Skeletal muscle tissue (tissue), 4 donors: ENCODE results near the gene CLIC3. TPM values are rescaled to one million over a fixed set of nuclear protein-coding genes. Genes with fewer than 3 reads are reported as not detected.
A peak's percentile ranks its signal among the peaks of the same experiment; 100 is the strongest.

Experiments
- H3K27ac ChIP-seq: one replicate; pipeline ENCODE4 v1.7.0; 2013; ENCODE audit warnings: mild to moderate bottlenecking, low read depth, low read length, inconsistent platforms
- H3K27me3 ChIP-seq, 3 donors: one replicate each; pipeline ENCODE4 v1.7.0; 2013; ENCODE audit warnings: low read length in 3 of 3; ENCODE audit not compliant: control insufficient read depth in 3 of 3, insufficient read depth in 3 of 3
- H3K36me3 ChIP-seq, 3 donors: one replicate each; pipeline ENCODE4 v1.7.0; 2013; ENCODE audit warnings: low read length in 3 of 3; ENCODE audit not compliant: control insufficient read depth in 3 of 3, insufficient read depth in 3 of 3
- H3K4me1 ChIP-seq, 3 donors: one replicate each; pipeline ENCODE4 v1.7.0; 2013; ENCODE audit warnings: low read length in 3 of 3, mild to moderate bottlenecking in 3 of 3; ENCODE audit not compliant: control insufficient read depth in 3 of 3, insufficient read depth in 3 of 3
- H3K4me3 ChIP-seq, 3 donors: one replicate each; pipeline ENCODE4 v1.7.0; 2013; ENCODE audit warnings: low read length in 3 of 3
- H3K9ac ChIP-seq, 3 donors: one replicate each; pipeline ENCODE4 v1.7.0; 2013; ENCODE audit warnings: low read length in 3 of 3, mild to moderate bottlenecking in 3 of 3, moderate library complexity in 2 of 3, low read depth in 1 of 3
- H3K9me3 ChIP-seq, 3 donors: one replicate each; pipeline ENCODE4 v1.7.0; 2013; ENCODE audit warnings: low read length in 3 of 3; ENCODE audit not compliant: control insufficient read depth in 3 of 3
- total RNA-seq: library from RNA; depleted of rRNA; stranded (reverse); fragments of >200 nt; gene quantifications from one replicate; pipeline ENCODE4 v1.2.3, GENCODE V29; 2014
- donor health status: Osteomylitis.

CLIC3 gene
- total RNA-seq, 1 donor from 2014 or later = not detected

- Histone ChIP-seq H3K27me3 (peaks cover 21 to 33% (median 30%) of the 10 kb centered on the region in 3 donors), H3K36me3 (no peaks in the 10 kb centered on the region), H3K4me1 (peaks cover 1 to 18% (median 12%) of the 10 kb centered on the region in 3 donors), H3K9me3 (no peaks in the 10 kb centered on the region), H3K27ac (no peak within 1 kb of the TSS), H3K4me3 (no peak within 1 kb of the TSS), H3K9ac (no peak within 1 kb of the TSS)
Measured at GRCh38 chr9:136982232-136983051, 13.9 kb downstream of the CLIC3 start, which contains the start of gene LCNL1. LCNL1 (plus strand) TSS chr9:136982993; CDS start chr9:136983587, 594 bp downstream.

GRCh38 chr9:136981588-136982231 is 14.7 kb downstream of the CLIC3 start:
- H3K4me3 ChIP-seq = no peak overlapping the region
- no peak overlapping the region for H3K27ac ChIP-seq
- H3K27me3 ChIP-seq = peaks cover 28 to 33% (median 30%) of the 10 kb centered on the region in 3 donors
- no peaks in the 10 kb centered on the region for H3K9me3 ChIP-seq
- peaks cover 2 to 21% (median 19%) of the 10 kb centered on the region in 3 donors for H3K4me1 ChIP-seq
- H3K9ac ChIP-seq = no peak overlapping the region
- no peaks in the 10 kb centered on the region for H3K36me3 ChIP-seq

GRCh38 chr9:136980669-136981478 is 15.5 kb downstream of the CLIC3 start:
- Histone ChIP-seq H3K36me3 (no peaks in the 10 kb centered on the region), H3K9me3 (no peaks in the 10 kb centered on the region), H3K4me3 (no peak overlapping the region), H3K4me1 (peaks cover 2 to 26% (median 24%) of the 10 kb centered on the region in 3 donors), H3K27me3 (peaks cover 24 to 28% (median 28%) of the 10 kb centered on the region in 3 donors), H3K9ac (no peak overlapping the region), H3K27ac (no peak overlapping the region)

- H3K9me3 ChIP-seq = no peaks in the 10 kb centered on the region
- H3K27me3 ChIP-seq = peaks cover 21 to 24% (median 22%) of the 10 kb centered on the region in 3 donors
- H3K9ac ChIP-seq = no peak overlapping the region
- H3K4me3 ChIP-seq = no peak overlapping the region
- H3K4me1 ChIP-seq = peaks cover 2 to 33% (median 31%) of the 10 kb centered on the region in 3 donors
- H3K27ac ChIP-seq = no peak overlapping the region
- no peaks in the 10 kb centered on the region for H3K36me3 ChIP-seq
Measured at GRCh38 chr9:136979769-136980587, 16.4 kb downstream of the CLIC3 start.

GRCh38 chr9:136978865-136979544 is 17.4 kb downstream of the CLIC3 start:
- Histone ChIP-seq H3K9ac (no peak overlapping the region), H3K4me1 (peaks cover 2 to 36% (median 29%) of the 10 kb centered on the region in 3 donors), H3K36me3 (no peaks in the 10 kb centered on the region), H3K4me3 (no peak overlapping the region), H3K27ac (no peak overlapping the region), H3K27me3 (peaks cover 11 to 17% (median 17%) of the 10 kb centered on the region in 3 donors), H3K9me3 (no peaks in the 10 kb centered on the region)

GRCh38 chr9:136978073-136978864 is 18.1 kb downstream of the CLIC3 start:
- Histone ChIP-seq H3K27me3 (peaks cover 4 to 11% (median 10%) of the 10 kb centered on the region in 3 donors), H3K36me3 (no peaks in the 10 kb centered on the region), H3K9ac (peak overlapping the region in 1 of 3 donors; percentile 54), H3K4me1 (peaks cover 2 to 36% (median 26%) of the 10 kb centered on the region in 3 donors), H3K9me3 (no peaks in the 10 kb centered on the region), H3K27ac (no peak overlapping the region), H3K4me3 (peak overlapping the region; percentile 30 to 66 (median 56))

- H3K4me1 ChIP-seq = peaks cover 2 to 34% (median 26%) of the 10 kb centered on the region in 3 donors
- no peak overlapping the region for H3K27ac ChIP-seq
- H3K27me3 ChIP-seq = peaks cover 0 to 8% (median 7%) of the 10 kb centered on the region in 3 donors
- H3K9ac ChIP-seq = peak overlapping the region in 2 of 3 donors; percentile 33 to 54
- no peaks in the 10 kb centered on the region for H3K9me3 ChIP-seq
- H3K36me3 ChIP-seq = no peaks in the 10 kb centered on the region
- H3K4me3 ChIP-seq = peak overlapping the region; percentile 30 to 66 (median 56)
Measured at GRCh38 chr9:136977649-136978072, 18.7 kb downstream of the CLIC3 start.

- H3K4me1 ChIP-seq = peaks cover 2 to 31% (median 26%) of the 10 kb centered on the region in 3 donors
- peak within 1 kb of the TSS in 2 of 3 donors; percentile 33 to 54 for H3K9ac ChIP-seq
Measured at GRCh38 chr9:136977223-136977622, 19.1 kb downstream of the CLIC3 start, which contains the start of gene PTGDS. PTGDS (plus strand) TSS chr9:136977504; CDS start chr9:136977579, 75 bp downstream.

More at GRCh38 chr9:136977223-136977622, 19.1 kb downstream of the CLIC3 start, which contains the start of gene PTGDS:
- H3K9me3 ChIP-seq = no peaks in the 10 kb centered on the region
- H3K4me3 ChIP-seq = peak within 1 kb of the TSS; percentile 30 to 66 (median 56)
- peaks cover 0 to 8% (median 2%) of the 10 kb centered on the region in 3 donors for H3K27me3 ChIP-seq
- no peak within 1 kb of the TSS for H3K27ac ChIP-seq
- no peaks in the 10 kb centered on the region for H3K36me3 ChIP-seq
